ENCODE data around the gene CCDC146.
"Not testable (repeated sequence)": the region's sequence is repeated elsewhere in the genome, so short reads cannot be mapped to it uniquely, and the experiment has no call there.

CCDC146 gene

GRCh38 chr7:77121860-77122681, at the start of gene CCDC146:
CCDC146 (plus strand) TSS chr7:77122615; CDS start chr7:77167669, 45,054 bp downstream.
- peak; percentile 92 for DNase-seq

GRCh38 chr7:77074786-77075396, 47.5 kb upstream of the CCDC146 start:
- DNase-seq = not testable (repeated sequence)

GRCh38 chr7:77077060-77077459, 45.4 kb upstream of the CCDC146 start:
- DNase-seq = not testable (repeated sequence)

GRCh38 chr7:77079112-77079511, 43.3 kb upstream of the CCDC146 start:
- DNase-seq = not testable (repeated sequence)

- DNase-seq = not testable (repeated sequence)
These were observed 42.8 kb upstream of the CCDC146 start for GRCh38 chr7:77079624-77080023.

GRCh38 chr7:77080236-77080635, 42.2 kb upstream of the CCDC146 start:
- DNase-seq = not testable (repeated sequence)

- not testable (repeated sequence) for DNase-seq
These were observed 40.2 kb upstream of the CCDC146 start for GRCh38 chr7:77082192-77082591.

- DNase-seq = not testable (repeated sequence)
These were observed 30.1 kb upstream of the CCDC146 start for GRCh38 chr7:77092301-77092700.

GRCh38 chr7:77100501-77100900, 21.9 kb upstream of the CCDC146 start:
- not testable (repeated sequence) for DNase-seq

- not testable (repeated sequence) for DNase-seq
These were observed 21.2 kb upstream of the CCDC146 start for GRCh38 chr7:77101187-77101586.

- not testable (repeated sequence) for DNase-seq
These were observed 19.7 kb upstream of the CCDC146 start for GRCh38 chr7:77102671-77103070.

GRCh38 chr7:77105904-77106303, 16.5 kb upstream of the CCDC146 start:
- not testable (repeated sequence) for DNase-seq

GRCh38 chr7:77107659-77108058, 14.8 kb upstream of the CCDC146 start:
- DNase-seq = not testable (repeated sequence)

- DNase-seq = not testable (repeated sequence)
These were observed 14.1 kb upstream of the CCDC146 start for GRCh38 chr7:77108362-77108761.

- not testable (repeated sequence) for DNase-seq
These were observed 9.6 kb upstream of the CCDC146 start for GRCh38 chr7:77112719-77113306.

GRCh38 chr7:77125486-77125885, 3.1 kb downstream of the CCDC146 start:
- not testable (repeated sequence) for DNase-seq

- not testable (repeated sequence) for DNase-seq
These were observed 4.6 kb downstream of the CCDC146 start for GRCh38 chr7:77127009-77127408.

- DNase-seq = not testable (repeated sequence)
These were observed 6.4 kb downstream of the CCDC146 start for GRCh38 chr7:77128582-77129410.

GRCh38 chr7:77131781-77132180, 9.4 kb downstream of the CCDC146 start:
- not testable (repeated sequence) for DNase-seq

GRCh38 chr7:77138668-77139067, 16.3 kb downstream of the CCDC146 start:
- not testable (repeated sequence) for DNase-seq

- not testable (repeated sequence) for DNase-seq
These were observed 17.9 kb downstream of the CCDC146 start for GRCh38 chr7:77140291-77140690.

- not testable (repeated sequence) for DNase-seq
These were observed 29.8 kb downstream of the CCDC146 start for GRCh38 chr7:77152232-77152631.
